Glutamatergic neuron (in vitro differentiated cells): ENCODE data around the gene TSPAN3. TPM values are rescaled to one million over a fixed set of nuclear protein-coding genes. Genes with fewer than 3 reads are reported as not detected.

Experiments
- DNase-seq: peaks from one replicate; pipeline ENCODE4 v3.0.0; 2022
- H3K27ac Mint-ChIP-seq: one replicate; pipeline ENCODE4 v1.8.0; 2020; ENCODE audit warnings: mild to moderate bottlenecking, mixed read lengths, inconsistent platforms; ENCODE audit not compliant: unreplicated experiment
- H3K27me3 Mint-ChIP-seq: one replicate; pipeline ENCODE4 v1.8.0; 2020; ENCODE audit warnings: mild to moderate bottlenecking, moderate library complexity, mixed read lengths, inconsistent platforms; ENCODE audit not compliant: unreplicated experiment
- H3K36me3 Mint-ChIP-seq: one replicate; pipeline ENCODE4 v1.8.0; 2020; ENCODE audit warnings: mild to moderate bottlenecking, mixed read lengths, inconsistent platforms; ENCODE audit not compliant: unreplicated experiment
- H3K4me1 Mint-ChIP-seq: one replicate; pipeline ENCODE4 v1.8.0; 2020; ENCODE audit warnings: mild to moderate bottlenecking, low read depth, mixed read lengths, inconsistent platforms; ENCODE audit not compliant: unreplicated experiment
- H3K4me3 Mint-ChIP-seq: one replicate; pipeline ENCODE4 v1.8.0; 2020; ENCODE audit warnings: mild to moderate bottlenecking, mixed read lengths, inconsistent platforms; ENCODE audit not compliant: unreplicated experiment
- H3K9me3 Mint-ChIP-seq: one replicate; pipeline ENCODE4 v1.8.0; 2020; ENCODE audit warnings: mild to moderate bottlenecking, moderate library complexity, mixed read lengths, inconsistent platforms; ENCODE audit not compliant: unreplicated experiment
- total RNA-seq: library from RNA; stranded (reverse); fragmentation: NEBNext Ultra II Directional; extraction: Animal tissue kit (Norgen Biotek cat#: 25700); gene quantifications from one replicate; pipeline ENCODE4 v1.2.1, GENCODE V29; 2021; ENCODE audit not compliant: unreplicated experiment
- TF ChIP-seq, protein P1 (sequence below): fragments of 200-600 bp; sonication (generic); IDR thresholded peaks from one replicate; pipeline ENCODE4 v1.5.0; 2021; ENCODE audit not compliant: partially characterized antibody, unreplicated experiment

The TSPAN3 gene
- total RNA-seq, 1 donor from 2014 or later: 190 TPM

DNA sequence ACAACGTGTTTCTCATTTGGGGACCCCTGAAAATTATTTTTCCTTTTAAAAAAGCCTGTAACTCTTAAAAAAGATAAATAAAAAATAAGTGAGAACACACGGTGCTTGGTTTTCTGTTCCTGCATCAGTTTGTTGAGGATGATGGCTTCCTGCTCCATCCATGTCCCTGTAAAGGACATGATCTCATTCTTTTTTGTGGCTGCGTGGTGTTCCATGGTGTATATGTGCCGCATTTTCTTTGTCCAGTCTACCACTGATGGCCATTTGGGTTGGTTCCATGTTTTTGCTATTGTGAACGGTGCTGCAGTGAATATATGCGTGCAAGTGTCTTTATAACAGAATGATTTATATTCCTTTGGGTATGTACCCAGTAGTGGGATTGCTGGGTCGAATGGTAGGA lies 2.3 kb downstream of the TSPAN3 start:
- TF ChIP-seq, protein P1, sequence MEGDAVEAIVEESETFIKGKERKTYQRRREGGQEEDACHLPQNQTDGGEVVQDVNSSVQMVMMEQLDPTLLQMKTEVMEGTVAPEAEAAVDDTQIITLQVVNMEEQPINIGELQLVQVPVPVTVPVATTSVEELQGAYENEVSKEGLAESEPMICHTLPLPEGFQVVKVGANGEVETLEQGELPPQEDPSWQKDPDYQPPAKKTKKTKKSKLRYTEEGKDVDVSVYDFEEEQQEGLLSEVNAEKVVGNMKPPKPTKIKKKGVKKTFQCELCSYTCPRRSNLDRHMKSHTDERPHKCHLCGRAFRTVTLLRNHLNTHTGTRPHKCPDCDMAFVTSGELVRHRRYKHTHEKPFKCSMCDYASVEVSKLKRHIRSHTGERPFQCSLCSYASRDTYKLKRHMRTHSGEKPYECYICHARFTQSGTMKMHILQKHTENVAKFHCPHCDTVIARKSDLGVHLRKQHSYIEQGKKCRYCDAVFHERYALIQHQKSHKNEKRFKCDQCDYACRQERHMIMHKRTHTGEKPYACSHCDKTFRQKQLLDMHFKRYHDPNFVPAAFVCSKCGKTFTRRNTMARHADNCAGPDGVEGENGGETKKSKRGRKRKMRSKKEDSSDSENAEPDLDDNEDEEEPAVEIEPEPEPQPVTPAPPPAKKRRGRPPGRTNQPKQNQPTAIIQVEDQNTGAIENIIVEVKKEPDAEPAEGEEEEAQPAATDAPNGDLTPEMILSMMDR: no peak
- DNase-seq: no peak
- Mint-ChIP-seq H3K4me3 (peak overlapping the region; percentile 39), H3K27me3 (peaks cover 7% of the 10 kb centered on the region), H3K9me3 (no peaks in the 10 kb centered on the region), H3K27ac (no peak overlapping the region), H3K4me1 (peaks cover 24% of the 10 kb centered on the region), H3K36me3 (no peaks in the 10 kb centered on the region)

DNA sequence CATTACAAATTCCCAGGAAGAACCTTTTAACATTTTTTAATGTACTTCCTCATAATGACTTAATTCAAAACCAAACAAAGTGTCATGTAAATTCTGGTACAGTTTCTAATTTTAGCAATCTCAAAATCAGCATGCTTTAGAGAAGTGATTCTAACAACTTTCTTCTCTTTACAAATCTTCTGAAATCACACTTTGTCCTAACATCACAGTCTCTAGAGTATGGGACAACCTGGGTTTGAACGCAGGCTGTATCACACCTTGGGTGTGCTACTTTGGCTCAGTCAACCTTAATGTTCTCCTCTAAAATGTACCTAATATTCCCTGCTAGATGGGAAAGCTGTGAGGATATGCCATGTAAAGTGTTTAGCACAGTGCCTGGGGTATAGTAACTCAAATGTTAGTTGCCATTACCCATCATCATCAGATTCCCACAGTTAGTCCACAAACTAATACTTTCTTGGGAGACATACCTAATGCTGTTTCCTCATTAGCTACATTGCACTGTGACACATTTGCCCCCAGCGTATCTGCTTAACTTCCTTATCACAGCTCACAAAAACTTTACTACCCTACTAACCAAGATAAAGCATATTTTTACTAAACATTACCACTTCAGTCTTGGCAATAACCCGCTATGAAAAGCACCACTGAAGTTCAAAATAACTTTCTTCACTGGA lies 3.1 kb downstream of the TSPAN3 start:
- no peak overlapping the region for H3K27ac Mint-ChIP-seq
- DNase-seq: no peak
- H3K27me3 Mint-ChIP-seq: peaks cover 7% of the 10 kb centered on the region
- peaks cover 24% of the 10 kb centered on the region for H3K4me1 Mint-ChIP-seq
- TF ChIP-seq, protein P1: no peak
- H3K9me3 Mint-ChIP-seq: no peaks in the 10 kb centered on the region
- no peaks in the 10 kb centered on the region for H3K36me3 Mint-ChIP-seq
- H3K4me3 Mint-ChIP-seq: peak overlapping the region; percentile 33

DNA sequence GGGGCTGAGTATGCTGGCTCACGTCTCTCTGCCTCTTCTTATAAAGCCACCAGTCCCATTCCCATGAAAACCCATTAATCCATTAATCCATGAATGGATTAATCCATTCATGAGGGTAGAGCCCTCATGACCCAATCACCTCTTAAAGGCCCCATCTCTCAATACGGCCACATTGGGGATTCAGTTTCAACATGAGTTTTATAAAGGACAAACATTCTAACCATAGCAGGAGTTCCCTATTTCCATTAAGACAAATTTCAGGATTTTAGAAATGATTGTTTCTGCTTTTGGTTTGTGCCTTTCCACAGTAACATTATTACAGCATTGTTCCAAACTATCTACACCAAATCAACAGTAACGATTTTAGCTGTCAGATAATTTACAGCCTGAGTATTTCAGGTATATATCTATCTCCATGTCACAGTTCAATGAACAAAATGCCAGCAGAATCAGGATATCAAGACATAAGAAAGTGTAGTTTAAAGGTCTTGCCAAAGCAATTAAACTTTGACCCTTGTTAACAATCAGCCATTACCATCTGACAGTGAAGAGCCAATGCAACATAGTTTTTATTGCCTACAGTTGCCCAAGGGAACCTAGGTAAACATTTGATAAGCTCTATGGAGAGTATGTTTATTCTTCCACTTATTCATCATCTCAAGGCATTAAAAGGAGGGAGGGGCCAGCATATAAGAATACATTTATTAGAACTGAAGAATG lies 3.8 kb downstream of the TSPAN3 start:
- no peak for DNase-seq
- TF ChIP-seq, protein P1: no peak
- H3K4me3 Mint-ChIP-seq: peak overlapping the region; percentile 2
- H3K27me3 Mint-ChIP-seq: peaks cover 7% of the 10 kb centered on the region
- peaks cover 27% of the 10 kb centered on the region for H3K4me1 Mint-ChIP-seq
- no peaks in the 10 kb centered on the region for H3K9me3 Mint-ChIP-seq
- H3K36me3 Mint-ChIP-seq: no peaks in the 10 kb centered on the region
- no peak overlapping the region for H3K27ac Mint-ChIP-seq

DNA sequence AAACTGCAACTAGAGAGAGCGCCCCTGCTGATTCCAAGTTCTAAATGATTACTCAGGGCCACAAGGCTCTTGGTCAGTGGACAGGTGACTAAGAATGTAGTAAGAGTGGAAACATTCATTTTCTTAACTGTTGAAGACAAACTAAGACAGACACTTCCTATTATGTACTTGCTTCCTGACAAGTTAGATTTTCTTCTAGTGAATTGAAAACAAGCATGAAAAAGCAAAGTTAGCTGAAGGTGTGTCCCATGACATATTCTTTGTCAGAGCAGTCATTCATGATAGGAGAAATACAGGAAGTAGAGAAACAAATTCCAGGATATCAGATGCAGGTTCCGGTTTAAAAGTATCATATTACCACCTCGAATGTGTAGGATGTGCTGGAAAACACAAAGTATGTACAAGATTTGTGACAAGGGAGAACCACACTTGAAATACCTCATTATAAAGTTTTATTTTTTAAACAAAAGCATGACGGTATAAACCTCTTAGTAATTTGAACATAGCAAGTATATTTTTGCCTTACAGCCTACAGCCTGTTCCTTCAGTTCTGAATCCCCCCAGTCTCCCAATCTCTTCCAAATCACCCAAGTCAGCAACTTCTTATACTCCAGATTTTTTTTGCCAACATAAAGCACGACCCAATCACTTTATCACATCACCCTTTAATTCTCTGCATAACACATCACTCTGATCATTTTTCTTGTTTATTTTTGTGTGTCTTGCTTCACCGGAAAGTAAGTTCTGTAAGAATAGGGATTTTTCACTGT lies 6.2 kb downstream of the TSPAN3 start:
- Mint-ChIP-seq H3K27me3 (peaks cover 4% of the 10 kb centered on the region), H3K27ac (no peak overlapping the region), H3K4me3 (no peak overlapping the region), H3K36me3 (no peaks in the 10 kb centered on the region), H3K9me3 (no peaks in the 10 kb centered on the region), H3K4me1 (peaks cover 39% of the 10 kb centered on the region)
- TF ChIP-seq, protein P1: no peak
- no peak for DNase-seq
